Tibial nerve (tissue), 4 donors: Measurements from ENCODE around the gene TTC7B. TPM values are rescaled to one million over a fixed set of nuclear protein-coding genes. Genes with fewer than 3 reads are reported as not detected.

ENCODE experiments used
- DNase-seq, 2 donors: peaks; one replicate each; pipeline ENCODE4 v3.0.0-alpha.2; 2019; ENCODE audit warnings: low spot score in 2 of 2
- H3K27ac ChIP-seq, 4 donors: fragments of 200-600 bp; sonication (generic) in 3 of 4; one replicate each; pipeline ENCODE4 v1.5.1; 2017 to 2019; ENCODE audit warnings: mild to moderate bottlenecking in 1 of 4
- H3K27me3 ChIP-seq, 2 donors: fragments of 200-600 bp; sonication (generic) in 1 of 2; one replicate each; pipeline versions ENCODE4 v1.5.1 to v1.6.0; 2017 to 2019
- H3K36me3 ChIP-seq, 3 donors: fragments of 200-600 bp; sonication (generic); one replicate each; pipeline ENCODE4 v1.5.1; 2018 to 2019
- H3K4me1 ChIP-seq, 4 donors: fragments of 200-600 bp; sonication (generic) in 3 of 4; one replicate each; pipeline ENCODE4 v1.5.1; 2017 to 2019
- H3K4me3 ChIP-seq, 4 donors: fragments of 200-600 bp; sonication (generic) in 3 of 4; one replicate each; pipeline ENCODE4 v1.5.1; 2017 to 2019; ENCODE audit warnings: mild to moderate bottlenecking in 1 of 4, moderate library complexity in 1 of 4
- H3K9me3 ChIP-seq, 4 donors: fragments of 200-600 bp; sonication (generic) in 3 of 4; one replicate each; pipeline ENCODE4 v1.5.1; 2017 to 2019
- EP300 ChIP-seq, 2 donors: sonication (generic); formaldehyde crosslinking; IDR thresholded peaks; one replicate each; pipeline ENCODE4 v1.6.1; 2017; ENCODE audit warnings: antibody characterized with exemption in 2 of 2, mild to moderate bottlenecking in 1 of 2
- POLR2A ChIP-seq, 2 donors: fragments of 450-650 bp; IDR thresholded peaks; one replicate each; pipeline ENCODE4 v1.6.1; 2017; ENCODE audit warnings: antibody characterized with exemption in 2 of 2, mild to moderate bottlenecking in 2 of 2, moderate library complexity in 2 of 2
- WGBS, 2 donors: methylation state at CpG; one replicate each; pipeline ENCODE4 v1.1.5; 2018; 5-methylcytosine and 5-hydroxymethylcytosine counted together
- total RNA-seq, 4 donors: library from RNA; depleted of rRNA; stranded (reverse); fragments of >200 nt; gene quantifications; one replicate each; pipeline ENCODE4 v1.1.0, GENCODE V29; 2016
- TF ChIP-seq, protein P1 (sequence below), 5 experiments: fragments of 200-600 bp in 3 of 5; fragments of 450-650 bp in 2 of 5; sonication (generic) in 3 of 5; IDR thresholded peaks; one replicate each; pipeline ENCODE4 v1.5.1; 2016 to 2019; ENCODE audit warnings: antibody characterized with exemption in 5 of 5, mild to moderate bottlenecking in 3 of 5, moderate library complexity in 2 of 5

TTC7B gene
- total RNA-seq, 4 donors from 2014 or later: 25.9 to 44.1 (median 34.4) TPM

DNA sequence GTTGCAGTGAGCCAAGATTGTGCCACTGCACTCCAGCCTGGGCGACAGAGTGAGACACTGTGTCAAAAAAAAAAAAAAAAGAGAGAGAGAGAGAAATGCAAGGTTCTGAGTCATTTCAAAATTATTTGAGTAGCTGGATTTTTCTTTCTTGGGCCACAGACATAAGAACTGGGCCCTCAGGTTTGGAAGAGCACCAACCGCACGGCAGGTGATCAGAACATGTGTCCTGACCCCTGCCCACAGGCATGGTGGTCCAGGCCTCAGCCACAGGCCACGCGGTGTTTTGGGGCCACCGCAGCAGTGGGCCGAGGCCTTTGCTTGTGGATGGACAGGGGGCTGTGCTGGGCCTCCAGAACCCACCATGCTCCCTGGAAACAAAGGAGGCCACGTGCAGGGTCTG, 292.7 kb downstream of the TTC7B start:
- H3K27ac ChIP-seq: peak overlapping the region in 1 of 4 donors; percentile 42
- peaks cover 0 to 40% (median 7%) of the 10 kb centered on the region in 4 donors for H3K4me1 ChIP-seq
- no peak for DNase-seq
- H3K27me3 ChIP-seq: no peaks in the 10 kb centered on the region
- no peak for TF ChIP-seq EP300 (IDR thresholded peaks at IDR 0.05)
- no peak for TF ChIP-seq POLR2A (IDR thresholded peaks at IDR 0.05)
- H3K4me3 ChIP-seq: no peak overlapping the region
- H3K9me3 ChIP-seq: peaks cover 0 to 13% (median 1%) of the 10 kb centered on the region in 4 donors
- 73 to 79% methylated on average over 6 to 8 of the region's 8 CpGs for WGBS, 2 donors
- H3K36me3 ChIP-seq: no peaks in the 10 kb centered on the region

DNA sequence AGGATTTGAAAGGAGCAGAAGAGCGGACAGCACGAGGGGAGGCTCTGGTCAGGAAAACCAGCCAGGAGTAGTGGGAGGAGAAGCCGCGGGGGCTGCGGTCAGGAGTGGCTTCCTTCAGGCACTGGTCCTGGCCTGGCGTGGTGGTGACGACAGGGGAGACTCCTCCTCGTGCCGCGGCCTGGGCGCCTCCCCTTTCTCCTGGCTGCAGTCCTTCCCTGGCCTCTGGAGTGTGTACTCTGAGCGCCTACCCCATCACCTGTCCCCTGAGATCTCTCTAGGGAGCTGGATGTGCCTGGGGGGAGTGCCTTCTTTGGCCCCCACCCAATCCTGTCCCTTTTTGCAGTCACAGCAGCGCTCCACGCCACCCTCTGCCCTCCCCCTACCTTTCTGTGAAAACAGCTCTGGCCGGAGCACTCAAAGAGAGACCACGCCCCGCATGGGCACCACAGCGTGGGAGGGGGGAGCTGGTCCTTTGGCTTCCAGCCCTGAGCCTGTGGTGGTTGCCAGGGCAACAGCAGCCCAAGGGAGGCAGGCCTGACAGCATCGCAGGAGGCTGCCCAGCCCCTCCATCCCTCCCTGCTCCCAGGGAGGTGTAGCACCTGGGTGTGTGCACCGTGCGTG, 293.5 kb downstream of the TTC7B start:
- no peaks in the 10 kb centered on the region for H3K27me3 ChIP-seq
- TF ChIP-seq EP300 (IDR thresholded peaks at IDR 0.05): no peak
- TF ChIP-seq, protein P1, sequence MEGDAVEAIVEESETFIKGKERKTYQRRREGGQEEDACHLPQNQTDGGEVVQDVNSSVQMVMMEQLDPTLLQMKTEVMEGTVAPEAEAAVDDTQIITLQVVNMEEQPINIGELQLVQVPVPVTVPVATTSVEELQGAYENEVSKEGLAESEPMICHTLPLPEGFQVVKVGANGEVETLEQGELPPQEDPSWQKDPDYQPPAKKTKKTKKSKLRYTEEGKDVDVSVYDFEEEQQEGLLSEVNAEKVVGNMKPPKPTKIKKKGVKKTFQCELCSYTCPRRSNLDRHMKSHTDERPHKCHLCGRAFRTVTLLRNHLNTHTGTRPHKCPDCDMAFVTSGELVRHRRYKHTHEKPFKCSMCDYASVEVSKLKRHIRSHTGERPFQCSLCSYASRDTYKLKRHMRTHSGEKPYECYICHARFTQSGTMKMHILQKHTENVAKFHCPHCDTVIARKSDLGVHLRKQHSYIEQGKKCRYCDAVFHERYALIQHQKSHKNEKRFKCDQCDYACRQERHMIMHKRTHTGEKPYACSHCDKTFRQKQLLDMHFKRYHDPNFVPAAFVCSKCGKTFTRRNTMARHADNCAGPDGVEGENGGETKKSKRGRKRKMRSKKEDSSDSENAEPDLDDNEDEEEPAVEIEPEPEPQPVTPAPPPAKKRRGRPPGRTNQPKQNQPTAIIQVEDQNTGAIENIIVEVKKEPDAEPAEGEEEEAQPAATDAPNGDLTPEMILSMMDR (IDR thresholded peaks at IDR 0.05): no peak
- no peak for TF ChIP-seq POLR2A (IDR thresholded peaks at IDR 0.05)
- H3K36me3 ChIP-seq: no peaks in the 10 kb centered on the region
- H3K9me3 ChIP-seq: peaks cover 0 to 13% (median 1%) of the 10 kb centered on the region in 4 donors
- H3K4me3 ChIP-seq: no peak overlapping the region
- peaks cover 0 to 49% (median 7%) of the 10 kb centered on the region in 4 donors for H3K4me1 ChIP-seq
- WGBS, 2 donors: 45 to 51% methylated on average over 17 to 18 of the region's 21 CpGs
- H3K27ac ChIP-seq: peak overlapping the region in 2 of 4 donors; percentile 24 to 38
- DNase-seq: no peak

DNA sequence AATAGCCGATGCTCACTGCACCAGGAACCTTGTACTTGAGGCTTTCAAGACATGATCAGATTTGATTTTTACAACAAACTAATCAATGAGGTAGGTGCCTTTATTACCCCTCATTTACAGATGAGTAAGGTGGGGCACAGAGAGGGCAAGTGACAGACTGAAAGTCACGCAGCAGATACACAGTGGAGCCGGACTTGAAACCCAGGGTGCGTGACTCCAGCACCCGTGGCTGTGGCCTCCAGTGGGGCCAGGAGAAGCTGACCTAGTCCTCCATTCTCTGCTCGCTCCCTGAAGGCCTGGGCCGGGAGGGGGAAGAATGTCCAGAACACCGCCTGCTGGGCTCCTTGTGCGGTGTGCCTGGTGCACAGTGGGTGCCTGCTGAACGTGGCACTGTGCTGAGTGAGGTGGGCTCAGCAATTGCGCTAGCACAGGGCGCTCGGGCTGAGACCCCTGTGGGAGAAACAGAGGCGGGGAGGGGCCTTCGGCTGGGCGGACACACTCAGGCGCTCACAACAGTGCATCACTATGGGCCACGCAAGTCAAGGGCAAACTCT, 294.2 kb downstream of the TTC7B start:
- no peaks in the 10 kb centered on the region for H3K36me3 ChIP-seq
- no peak for DNase-seq
- H3K4me1 ChIP-seq: peaks cover 0 to 52% (median 7%) of the 10 kb centered on the region in 4 donors
- peaks cover 0 to 10% (median 1%) of the 10 kb centered on the region in 4 donors for H3K9me3 ChIP-seq
- TF ChIP-seq EP300 (IDR thresholded peaks at IDR 0.05) (no peak), POLR2A (IDR thresholded peaks at IDR 0.05) (no peak)
- TF ChIP-seq, protein P1 (IDR thresholded peaks at IDR 0.05): no peak
- 84 to 95% methylated on average over 18 of the region's 18 CpGs for WGBS, 2 donors
- no peak overlapping the region for H3K4me3 ChIP-seq
- H3K27ac ChIP-seq: peak overlapping the region in 1 of 4 donors; percentile 38
- no peaks in the 10 kb centered on the region for H3K27me3 ChIP-seq

DNA sequence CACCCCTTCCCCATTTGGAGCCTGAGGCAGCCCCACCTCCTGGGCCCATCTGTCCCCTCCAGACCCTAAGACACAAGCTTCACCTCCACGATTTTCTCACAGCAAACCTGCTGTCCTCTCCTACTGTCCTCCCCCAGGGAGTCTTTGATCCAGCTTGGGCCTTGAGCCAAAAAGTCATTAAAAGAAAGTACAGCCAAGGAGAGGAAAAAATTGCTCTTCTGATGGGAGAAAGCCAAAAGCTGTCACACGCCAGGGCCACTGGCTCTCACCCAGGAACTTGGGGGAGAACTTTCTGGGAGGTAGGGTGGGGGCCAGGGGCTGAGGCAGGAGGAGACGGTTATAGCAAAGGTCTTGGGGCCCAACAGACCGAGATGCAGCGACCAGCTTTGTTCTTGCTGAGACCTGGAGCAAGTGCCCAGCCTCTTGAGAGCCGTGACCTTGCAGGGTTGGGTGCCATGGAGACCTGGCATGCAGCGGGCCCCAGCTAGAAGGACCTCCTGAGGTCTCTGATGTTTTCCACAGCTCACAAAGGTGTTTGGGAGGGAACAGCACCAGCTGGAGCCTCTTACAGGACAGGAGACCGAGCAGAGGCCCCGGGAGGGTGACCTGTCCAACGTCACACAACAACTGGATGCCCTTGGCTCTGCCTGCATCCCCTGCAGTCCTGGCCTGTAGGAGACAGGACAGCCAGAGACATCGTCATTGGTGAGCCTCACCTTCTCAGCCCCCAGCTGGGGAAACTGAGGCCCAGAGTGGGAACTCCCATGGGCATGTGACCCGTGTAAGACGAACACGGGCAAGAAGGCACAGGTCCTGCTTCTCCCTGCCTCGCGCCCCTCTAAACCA, 294.9 kb downstream of the TTC7B start:
- no peaks in the 10 kb centered on the region for H3K27me3 ChIP-seq
- peak overlapping the region in 1 of 4 donors; percentile 38 for H3K27ac ChIP-seq
- H3K9me3 ChIP-seq: peaks cover 0 to 3% (median 0%) of the 10 kb centered on the region in 4 donors
- DNase-seq: no peak
- 68 to 74% methylated on average over 13 to 16 of the region's 16 CpGs for WGBS, 2 donors
- TF ChIP-seq, protein P1 (IDR thresholded peaks at IDR 0.05): no peak
- no peak for TF ChIP-seq POLR2A (IDR thresholded peaks at IDR 0.05)
- TF ChIP-seq EP300 (IDR thresholded peaks at IDR 0.05): no peak
- peaks cover 0 to 52% (median 7%) of the 10 kb centered on the region in 4 donors for H3K4me1 ChIP-seq
- no peak overlapping the region for H3K4me3 ChIP-seq
- H3K36me3 ChIP-seq: no peaks in the 10 kb centered on the region

DNA sequence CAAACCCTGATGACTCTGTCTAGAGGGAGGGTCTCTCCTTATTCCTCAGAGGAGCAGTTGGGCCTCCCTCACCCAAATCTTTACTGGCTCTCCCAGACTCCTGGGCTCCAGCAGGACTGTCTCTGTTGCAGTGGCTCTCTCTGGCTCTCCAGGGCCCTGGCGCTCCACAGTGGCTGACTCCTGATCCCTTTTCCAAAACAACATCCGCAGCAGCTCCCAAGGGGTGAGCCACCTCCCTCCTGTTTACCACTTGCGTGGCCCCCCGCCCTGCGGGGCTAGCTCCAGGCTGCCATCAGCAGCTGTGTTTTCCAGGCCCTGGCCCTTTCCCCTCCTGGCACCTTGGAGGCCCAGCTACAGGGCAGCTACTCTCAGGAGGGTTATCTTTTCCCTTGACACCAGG, 295.9 kb downstream of the TTC7B start:
- no peak for DNase-seq
- TF ChIP-seq, protein P1 (IDR thresholded peaks at IDR 0.05): no peak
- TF ChIP-seq EP300 (IDR thresholded peaks at IDR 0.05) (no peak), POLR2A (IDR thresholded peaks at IDR 0.05) (no peak)
- Histone ChIP-seq H3K36me3 (no peaks in the 10 kb centered on the region), H3K9me3 (peaks cover 0 to 2% (median 0%) of the 10 kb centered on the region in 4 donors), H3K27ac (no peak overlapping the region), H3K27me3 (no peaks in the 10 kb centered on the region), H3K4me1 (peaks cover 0 to 52% (median 7%) of the 10 kb centered on the region in 4 donors), H3K4me3 (no peak overlapping the region)
- WGBS, 2 donors: 84 to 92% methylated on average over 5 of the region's 5 CpGs
